ENCODE measurements around the gene B3GAT3.
"Not testable (repeated sequence)": the region's sequence is repeated elsewhere in the genome, so short reads cannot be mapped to it uniquely, and the experiment has no call there.

The B3GAT3 gene

DNA sequence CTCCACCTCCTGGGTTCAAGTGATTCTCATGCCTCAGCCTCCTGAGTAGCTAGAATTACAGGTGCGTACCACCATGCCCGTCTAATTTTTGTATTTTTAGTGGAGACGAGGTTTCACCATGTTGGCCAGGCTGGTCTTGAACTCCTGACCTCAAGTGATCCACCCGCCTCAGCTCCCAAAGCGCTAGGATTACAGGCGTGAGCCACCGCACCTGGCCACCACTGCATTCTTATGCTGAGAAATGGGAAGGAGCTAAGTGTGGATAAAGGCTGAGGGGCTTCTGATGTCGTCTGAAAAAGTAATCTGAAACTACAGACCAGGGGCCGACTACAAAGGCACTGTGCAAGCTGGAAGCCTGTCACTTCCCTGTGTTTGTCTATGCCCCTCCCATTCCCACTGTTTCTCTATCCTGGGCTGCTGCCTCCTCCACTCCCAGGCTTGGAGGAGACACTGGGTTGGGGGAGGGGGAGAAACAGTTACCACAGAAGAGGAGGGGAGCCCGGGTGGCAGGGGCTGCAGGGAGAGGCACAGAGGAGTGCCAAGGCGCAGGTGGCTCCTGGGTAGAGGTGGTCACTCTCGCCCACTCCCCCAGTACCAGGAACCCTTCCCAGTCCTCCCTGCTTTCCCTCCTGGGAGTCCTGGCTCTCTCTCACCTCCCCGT, 17.2 kb downstream of the B3GAT3 start:
- no peak for DNase-seq (ENCODE audit: low read depth in 1 of 2, low spot score in 1 of 2)

DNA sequence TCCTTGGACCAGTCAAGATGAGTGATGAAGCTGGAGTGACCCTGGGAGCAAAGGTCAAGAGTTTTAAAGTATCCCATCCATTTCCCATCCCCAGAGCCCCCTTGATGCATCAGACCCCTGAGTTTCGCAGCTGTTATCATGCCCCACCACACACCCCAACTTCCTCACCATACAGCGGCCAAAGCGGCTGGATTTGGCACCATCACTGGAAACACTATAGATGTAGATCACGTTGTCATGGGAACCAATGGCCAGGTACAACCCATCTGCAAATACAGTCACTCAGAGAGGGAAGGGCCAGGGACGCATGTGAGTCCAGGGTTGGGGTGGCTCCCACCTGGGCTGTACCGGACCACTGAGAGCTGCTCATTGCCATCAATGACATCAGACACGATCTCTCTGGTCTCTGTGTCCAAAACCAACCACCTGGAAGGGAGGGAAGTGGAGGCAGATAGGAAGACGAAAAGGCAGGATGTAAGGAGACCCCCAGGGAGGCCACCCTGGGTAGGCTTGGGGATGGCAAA, 17.9 kb downstream of the B3GAT3 start:
- DNase-seq (ENCODE audit: low read depth in 1 of 2, low spot score in 1 of 2): no peak

GRCh38 chr11:62603072-62603408, 18.7 kb downstream of the B3GAT3 start:
- DNase-seq (ENCODE audit: low read depth in 1 of 2, low spot score in 1 of 2): no peak

DNA sequence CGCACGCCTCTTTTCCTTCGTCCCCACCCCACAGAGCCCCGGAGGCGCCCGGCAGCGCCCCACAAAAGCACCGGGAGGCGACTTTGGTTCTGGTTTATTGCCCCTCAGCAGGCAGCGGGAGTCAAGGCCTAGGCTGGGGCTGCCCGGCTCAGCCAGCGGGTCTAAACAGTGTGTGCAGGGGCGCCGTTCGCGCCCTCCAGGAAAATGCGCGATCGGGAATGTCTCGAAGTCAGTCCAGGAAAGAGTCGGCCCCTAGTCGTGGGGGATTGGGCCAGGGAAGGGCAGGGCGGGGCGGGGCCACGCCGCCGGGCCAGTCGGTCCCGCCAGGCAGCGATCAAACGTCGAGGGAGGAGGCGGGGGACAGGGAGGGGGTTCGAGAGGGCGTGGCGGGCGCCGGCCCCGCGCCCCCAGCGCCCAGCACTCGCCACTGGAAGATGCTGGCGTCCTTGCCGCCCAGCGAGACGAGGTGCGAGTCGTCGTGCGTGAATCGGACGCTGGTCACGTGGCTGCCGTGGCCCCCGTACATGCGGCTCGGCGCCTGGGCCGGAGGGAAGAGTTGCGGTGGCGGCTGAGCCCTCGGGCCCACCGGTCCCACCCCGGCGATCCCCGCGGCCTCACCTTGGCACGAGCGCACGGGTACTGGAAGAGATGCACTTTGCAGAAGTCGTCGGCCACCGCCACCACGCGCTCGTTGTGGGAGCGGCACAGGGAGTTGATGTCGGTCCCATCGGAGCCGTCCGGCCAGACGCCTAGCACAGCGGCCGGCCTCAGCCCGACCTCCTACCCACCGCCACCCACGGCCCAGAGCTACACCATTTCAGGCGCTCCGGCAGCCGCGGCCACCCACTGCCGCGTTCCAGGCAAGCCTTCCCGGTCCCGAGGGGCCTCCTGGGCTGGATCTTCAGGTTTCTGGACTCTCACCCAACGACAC, 19.4 kb downstream of the B3GAT3 start:
- DNase-seq (ENCODE audit: low read depth in 1 of 2, low spot score in 1 of 2): no peak

- DNase-seq (ENCODE audit: low read depth in 1 of 2, low spot score in 1 of 2): peak; percentile 99
Measured at GRCh38 chr11:62601372-62602140, 20.2 kb downstream of the B3GAT3 start, which contains the start of gene MTA2. Gene MTA2, minus strand, starts transcription at chr11:62601865. Its CDS starts 415 bp downstream, at chr11:62601450.

DNA sequence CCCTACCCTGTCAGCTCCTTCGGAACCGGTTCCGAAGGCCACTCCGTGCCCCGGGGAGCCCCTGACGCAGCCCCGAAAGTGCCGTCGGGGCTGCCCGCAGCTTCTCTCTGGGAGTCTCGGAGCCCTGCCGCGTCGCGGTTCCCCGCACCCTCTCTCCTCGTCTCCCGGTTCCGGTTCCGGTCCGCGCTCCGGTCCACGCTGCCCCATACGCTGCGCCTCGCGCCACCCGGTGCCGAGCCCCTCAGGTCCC, 20.7 kb downstream of the B3GAT3 start:
- peak; percentile 18 to 35 for DNase-seq (ENCODE audit: low read depth in 1 of 2, low spot score in 1 of 2)

GRCh38 chr11:62600367-62601121, 21.2 kb downstream of the B3GAT3 start:
- no peak for DNase-seq (ENCODE audit: low read depth in 1 of 2, low spot score in 1 of 2)

- DNase-seq (ENCODE audit: low read depth in 1 of 2, low spot score in 1 of 2): no peak
Measured at GRCh38 chr11:62599901-62600300, 21.9 kb downstream of the B3GAT3 start.

DNA sequence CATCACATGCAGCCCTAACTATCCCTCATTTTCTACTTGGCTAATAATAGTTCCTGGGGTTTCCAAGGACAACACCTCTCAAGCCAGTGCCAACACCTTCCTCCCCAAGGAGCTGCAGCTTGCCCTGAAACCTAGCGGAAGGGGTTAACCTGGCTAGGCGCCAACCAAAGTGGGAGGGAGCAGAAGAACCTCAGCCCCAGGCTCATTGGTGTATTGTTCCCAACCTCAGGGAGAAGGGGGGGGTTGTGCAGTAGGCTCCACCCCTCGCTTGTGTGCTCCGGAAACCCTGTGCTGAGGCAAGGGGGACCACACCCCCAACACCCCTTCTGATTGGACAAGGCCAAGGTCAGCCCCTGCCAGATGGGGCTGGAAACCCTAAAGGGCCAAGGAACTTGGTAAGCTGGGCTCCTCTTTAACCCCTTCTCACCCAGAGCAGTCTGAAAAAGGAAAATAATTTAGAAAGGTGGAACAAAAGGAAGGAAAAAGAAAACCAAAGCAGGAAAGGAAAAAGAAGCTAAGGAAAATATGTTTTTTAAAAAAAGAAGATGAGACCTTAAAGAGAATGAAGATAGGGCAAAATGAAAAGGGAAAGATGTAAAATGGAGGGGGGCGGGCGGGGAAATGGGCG, 22.6 kb downstream of the B3GAT3 start:
- DNase-seq (ENCODE audit: low read depth in 1 of 2, low spot score in 1 of 2): peak; percentile 83 to 91

GRCh38 chr11:62595124-62595523, 26.7 kb downstream of the B3GAT3 start:
- DNase-seq (ENCODE audit: low read depth in 1 of 2, low spot score in 1 of 2): no peak

- DNase-seq (ENCODE audit: low read depth in 1 of 2, low spot score in 1 of 2): peak; percentile 50 to 58
Measured at GRCh38 chr11:62593434-62594044, 28.2 kb downstream of the B3GAT3 start.

GRCh38 chr11:62592989-62593421, 28.8 kb downstream of the B3GAT3 start:
- DNase-seq (ENCODE audit: low read depth in 1 of 2, low spot score in 1 of 2): no peak

- DNase-seq (ENCODE audit: low read depth in 1 of 2, low spot score in 1 of 2): no peak
Measured at GRCh38 chr11:62592146-62592815, 29.5 kb downstream of the B3GAT3 start.

DNA sequence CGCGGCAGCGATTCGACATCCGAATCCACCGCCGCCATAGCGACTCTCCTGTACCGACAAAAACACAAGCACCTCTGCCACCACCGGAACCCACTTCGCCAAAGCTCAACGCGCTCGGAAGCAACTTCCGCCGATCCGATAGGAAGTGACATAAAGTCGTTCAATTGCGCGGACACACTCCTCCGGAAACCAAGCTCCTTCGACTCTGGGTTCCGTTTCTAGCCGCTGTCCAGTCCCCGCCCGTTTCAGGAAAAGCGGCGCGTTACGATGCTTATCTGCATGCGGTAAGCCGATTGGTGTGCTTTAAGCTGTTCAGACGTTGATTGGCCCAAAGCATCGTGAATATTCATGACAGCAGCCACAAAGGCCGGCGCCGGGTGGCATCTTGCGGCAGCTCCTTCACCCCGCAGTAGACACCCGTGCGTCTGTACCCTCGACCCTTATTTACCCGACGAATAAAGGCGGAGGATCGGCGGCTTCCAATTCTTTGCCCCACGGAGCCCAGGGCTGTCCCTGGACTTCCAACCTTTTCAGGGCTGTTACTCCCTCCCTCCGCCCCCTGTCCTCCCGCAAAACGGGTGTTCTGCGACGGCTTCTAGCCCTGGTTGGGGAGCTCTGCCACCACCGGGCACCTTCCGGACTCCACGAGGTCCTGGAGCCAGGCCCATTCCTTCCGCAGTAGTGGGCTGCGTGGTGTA, 30.2 kb downstream of the B3GAT3 start, which contains the start of gene TUT1:
TSS of gene TUT1 (minus strand) at position 76 of the 698 bp plus-strand sequence. CDS start at position 38, 38 bp downstream.
- peak; percentile 85 to 92 for DNase-seq (ENCODE audit: low read depth in 1 of 2, low spot score in 1 of 2)

DNA sequence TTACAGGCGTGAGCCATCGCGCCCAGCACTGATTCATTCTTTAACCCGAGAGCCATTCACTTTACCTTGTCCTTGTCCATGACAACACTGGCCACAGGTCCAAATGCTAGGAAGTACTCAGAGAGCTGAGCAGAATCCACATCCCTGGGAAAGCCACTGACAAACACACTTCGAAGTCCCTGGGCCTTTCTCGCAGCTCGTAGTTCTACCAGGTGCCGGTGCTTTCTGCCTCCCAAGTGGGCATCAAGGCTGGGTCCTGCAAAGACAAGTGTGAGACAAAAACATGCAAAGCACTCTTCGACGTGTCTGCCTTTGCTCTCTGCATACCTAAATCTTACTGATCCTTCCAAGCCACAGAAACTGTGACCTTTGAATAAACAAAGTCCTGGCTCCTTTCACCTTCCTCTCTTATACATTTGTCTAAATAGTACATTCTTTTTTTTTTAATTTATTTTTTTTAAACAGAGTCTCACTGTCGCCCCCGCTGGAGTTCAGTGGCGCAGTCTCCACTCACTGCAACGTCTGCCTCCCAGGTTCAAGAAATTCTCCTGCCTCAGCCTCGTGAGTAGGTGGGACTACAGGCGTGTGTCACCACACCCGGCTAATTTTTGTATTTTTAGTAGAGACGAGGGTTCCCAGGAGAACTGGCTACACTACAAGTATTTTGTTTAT, 32.7 kb downstream of the B3GAT3 start:
- no peak for DNase-seq (ENCODE audit: low read depth in 1 of 2, low spot score in 1 of 2)

- not testable (repeated sequence) for DNase-seq (ENCODE audit: low read depth in 1 of 2, low spot score in 1 of 2)
Measured at GRCh38 chr11:62585356-62585755, 36.4 kb downstream of the B3GAT3 start.

- DNase-seq (ENCODE audit: low read depth in 1 of 2, low spot score in 1 of 2): not testable (repeated sequence)
Measured at GRCh38 chr11:62581735-62582134, 40.1 kb downstream of the B3GAT3 start.
